Measurements from ENCODE around the gene EML6.

DNA sequence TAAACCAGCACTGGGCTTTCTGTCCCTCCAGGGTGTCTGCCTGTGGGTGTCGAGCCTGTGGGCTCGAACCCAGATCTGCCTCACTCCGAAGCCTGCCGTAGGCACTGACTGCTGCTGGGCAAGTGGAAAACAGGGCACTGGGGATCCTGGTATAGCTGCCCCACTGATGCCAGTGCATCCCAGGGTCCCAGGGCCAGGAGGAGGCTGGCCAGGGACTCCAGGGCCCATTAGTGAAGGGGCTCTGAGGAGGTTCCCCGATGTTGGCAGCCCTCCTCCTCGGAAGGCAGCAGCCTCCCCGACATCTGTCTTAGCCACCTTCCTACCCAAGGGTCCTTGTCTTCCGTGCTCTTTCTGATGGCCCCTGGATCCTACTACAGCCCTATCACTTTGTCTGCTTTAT lies 230.7 kb downstream of the EML6 start:
- no peak for TF ChIP-seq CTCF (IDR thresholded peaks at IDR 0.05 in 2 of 3, conservative IDR thresholded peaks at IDR 0.05 in 1 of 3; ENCODE audit: control insufficient read depth in 2 of 3, extremely low read depth in 1 of 3, insufficient read depth in 1 of 3, low read depth in 3 of 3, low read length in 3 of 3)
- TF ChIP-seq DPF2 (IDR thresholded peaks at IDR 0.05) = no peak
- TF ChIP-seq NR2C1 (IDR thresholded peaks at IDR 0.05) = no peak
- TF ChIP-seq IKZF2 (IDR thresholded peaks at IDR 0.05) = no peak
- TF ChIP-seq CREB1 (IDR thresholded peaks at IDR 0.05; ENCODE audit: low read depth) = no peak
- TF ChIP-seq BRCA1 (IDR thresholded peaks at IDR 0.05; ENCODE audit: low read depth, low read length) = no peak
- no peak for TF ChIP-seq SUPT20H (IDR thresholded peaks at IDR 0.05; ENCODE audit: borderline replicate concordance, control insufficient read depth, low read depth, low read length)

All from GM12878 (cell line).